Endothelial cell of umbilical vein (primary cell): Measurements from ENCODE around the gene TBCE.

Experiments used
- CTCF ChIP-seq, 2 donors: IDR thresholded peaks; 1 replicate in 1 of 2; 2 replicates in 1 of 2; pipeline ENCODE4 v1.5.1; 2011; ENCODE audit warnings: low read length in 2 of 2, mild to moderate bottlenecking in 2 of 2, moderate library complexity in 2 of 2, control low read depth in 1 of 2, inconsistent platforms in 1 of 2, low read depth in 1 of 2; ENCODE audit not compliant: insufficient read depth in 1 of 2; ENCODE audit errors: extremely low read depth in 1 of 2
- POLR2AphosphoS5 ChIP-seq: IDR thresholded peaks from 2 replicates; pipeline ENCODE4 v1.6.1; 2012; ENCODE audit warnings: low read depth, mild to moderate bottlenecking, control low read depth, low read length, moderate library complexity; ENCODE audit not compliant: insufficient read depth

- TF ChIP-seq CTCF (IDR thresholded peaks at IDR 0.05; ENCODE audit: extremely low read depth in 1 of 2, insufficient read depth in 1 of 2, low read depth in 1 of 2, low read length in 2 of 2) (no peak), POLR2AphosphoS5 (no peak)
These were observed 41.4 kb upstream of the TBCE start for GRCh38 chr1:235325854-235326253.
